HepG2 (cell line): ENCODE measurements around the gene ATXN2. TPM values are rescaled to one million over a fixed set of nuclear protein-coding genes. Genes with fewer than 3 reads are reported as not detected.

Experiments
- ARID2 ChIP-seq: sonication (generic); formaldehyde crosslinking; IDR thresholded peaks from 2 replicates; pipeline ENCODE4 v1.8.1; 2022; ENCODE audit warnings: mild to moderate bottlenecking, missing genetic modification reagents, borderline replicate concordance
- BCL6 ChIP-seq: IDR thresholded peaks from 2 replicates; pipeline ENCODE4 v1.6.1; 2016; ENCODE audit warnings: missing genetic modification reagents, missing compliant biosample characterization
- ELF3 ChIP-seq: IDR thresholded peaks from 2 replicates; pipeline ENCODE4 v1.6.1; 2016; ENCODE audit warnings: missing genetic modification reagents, missing compliant biosample characterization
- GTF3A ChIP-seq: sonication (generic); formaldehyde crosslinking; conservative IDR thresholded peaks from 2 replicates; pipeline ENCODE4 v1.4.0; 2020; ENCODE audit warnings: mild to moderate bottlenecking, missing genetic modification reagents
- HDAC1 ChIP-seq: sonication (generic); formaldehyde crosslinking; IDR thresholded peaks from 2 replicates; pipeline ENCODE4 v1.5.1; 2020; ENCODE audit warnings: mild to moderate bottlenecking, missing genetic modification reagents
- ISL2 ChIP-seq: sonication (generic); formaldehyde crosslinking; IDR thresholded peaks from 2 replicates; pipeline ENCODE4 v1.5.0; 2020; ENCODE audit warnings: missing genetic modification reagents
- MZF1 ChIP-seq: sonication (generic); formaldehyde crosslinking; IDR thresholded peaks from 2 replicates; pipeline ENCODE4 v1.8.1; 2023; ENCODE audit warnings: mild to moderate bottlenecking, missing genetic modification reagents, borderline replicate concordance
- NFE2L2 ChIP-seq: fragments of 150-350 bp; IDR thresholded peaks from 2 replicates; pipeline ENCODE4 v1.6.1; 2014; ENCODE audit warnings: low read length
- NFIC ChIP-seq: IDR thresholded peaks from 2 replicates; pipeline ENCODE4 v1.6.1; 2012; ENCODE audit warnings: mild to moderate bottlenecking, low read length, inconsistent platforms
- NFKBIZ ChIP-seq: IDR thresholded peaks from 2 replicates; pipeline ENCODE4 v1.6.1; 2018; ENCODE audit warnings: missing genetic modification reagents, missing compliant biosample characterization
- NFRKB ChIP-seq: fragments of 450-650 bp; IDR thresholded peaks from 2 replicates; pipeline ENCODE4 v1.6.1; 2017
- TBX2 ChIP-seq: sonication (generic); formaldehyde crosslinking; IDR thresholded peaks from 2 replicates; pipeline ENCODE4 v1.5.0; 2020; ENCODE audit warnings: missing genetic modification reagents, mild to moderate bottlenecking, borderline replicate concordance
- YEATS2 ChIP-seq: sonication (generic); formaldehyde crosslinking; IDR thresholded peaks from 2 replicates; pipeline ENCODE4 v1.4.0; 2020; ENCODE audit warnings: missing genetic modification reagents, borderline replicate concordance
- ZNF253 ChIP-seq: sonication (generic); formaldehyde crosslinking; IDR thresholded peaks from 2 replicates; pipeline ENCODE4 v1.8.0; 2022; ENCODE audit warnings: mild to moderate bottlenecking, missing genetic modification reagents, borderline replicate concordance
- ZNF331 ChIP-seq: sonication (generic); formaldehyde crosslinking; IDR thresholded peaks from 2 replicates; pipeline ENCODE4 v1.4.0; 2020; ENCODE audit warnings: missing genetic modification reagents
- ZNF607 ChIP-seq: sonication (generic); formaldehyde crosslinking; IDR thresholded peaks from 2 replicates; pipeline ENCODE4 v1.5.1; 2020; ENCODE audit warnings: missing genetic modification reagents, mild to moderate bottlenecking, borderline replicate concordance
- ZNF660 ChIP-seq: sonication (generic); formaldehyde crosslinking; IDR thresholded peaks from 2 replicates; pipeline ENCODE4 v1.5.1; 2020; ENCODE audit warnings: mild to moderate bottlenecking, low read depth, missing genetic modification reagents, borderline replicate concordance
- ZNF768 ChIP-seq: sonication (generic); formaldehyde crosslinking; IDR thresholded peaks from 2 replicates; pipeline ENCODE4 v1.4.0; 2020; ENCODE audit warnings: missing genetic modification reagents
- ZNF878 ChIP-seq: sonication (generic); formaldehyde crosslinking; IDR thresholded peaks from 2 replicates; pipeline ENCODE4 v1.8.1; 2023; ENCODE audit warnings: mild to moderate bottlenecking, missing genetic modification reagents, moderate library complexity
- ZZZ3 ChIP-seq: sonication (generic); formaldehyde crosslinking; IDR thresholded peaks from 2 replicates; pipeline ENCODE4 v1.4.0; 2020; ENCODE audit warnings: missing genetic modification reagents, mild to moderate bottlenecking, borderline replicate concordance
- polyA plus RNA-seq, 8 experiments: library from polyadenylated mRNA; depleted of rRNA in 3 of 8; stranded (reverse) in 7 of 8; unstranded in 1 of 8; fragments of >200 nt; fragmentation: Illumina TruSeq in 4 of 8; extraction: Trizol in 4 of 8; gene quantifications; 2 replicates each; pipeline versions ENCODE4 v1.2.1 to v1.2.3, GENCODE V29; 2011 to 2016; ENCODE audit warnings: low read depth in 4 of 8, missing spikeins in 1 of 8, mixed read lengths in 1 of 8; ENCODE audit not compliant: insufficient read depth in 1 of 8
- total RNA-seq, 5 experiments: library from RNA; depleted of rRNA; stranded (reverse); fragments of >200 nt; fragmentation: Illumina TruSeq; extraction: Trizol; gene quantifications; 2 replicates each; pipeline ENCODE4 v1.2.3, GENCODE V29; 2016; ENCODE audit warnings: low read depth in 1 of 5
- TF ChIP-seq, protein P1 (sequence below): sonication (generic); formaldehyde crosslinking; IDR thresholded peaks from 2 replicates; pipeline ENCODE4 v1.4.0; 2020; ENCODE audit warnings: mild to moderate bottlenecking, missing genetic modification reagents

The ATXN2 gene
- total and polyA plus RNA-seq, 2 of the 13 experiments (the other 11 are each of a cell fraction or from before 2014, with no cell fraction given): 18.1 to 27.1 TPM

DNA sequence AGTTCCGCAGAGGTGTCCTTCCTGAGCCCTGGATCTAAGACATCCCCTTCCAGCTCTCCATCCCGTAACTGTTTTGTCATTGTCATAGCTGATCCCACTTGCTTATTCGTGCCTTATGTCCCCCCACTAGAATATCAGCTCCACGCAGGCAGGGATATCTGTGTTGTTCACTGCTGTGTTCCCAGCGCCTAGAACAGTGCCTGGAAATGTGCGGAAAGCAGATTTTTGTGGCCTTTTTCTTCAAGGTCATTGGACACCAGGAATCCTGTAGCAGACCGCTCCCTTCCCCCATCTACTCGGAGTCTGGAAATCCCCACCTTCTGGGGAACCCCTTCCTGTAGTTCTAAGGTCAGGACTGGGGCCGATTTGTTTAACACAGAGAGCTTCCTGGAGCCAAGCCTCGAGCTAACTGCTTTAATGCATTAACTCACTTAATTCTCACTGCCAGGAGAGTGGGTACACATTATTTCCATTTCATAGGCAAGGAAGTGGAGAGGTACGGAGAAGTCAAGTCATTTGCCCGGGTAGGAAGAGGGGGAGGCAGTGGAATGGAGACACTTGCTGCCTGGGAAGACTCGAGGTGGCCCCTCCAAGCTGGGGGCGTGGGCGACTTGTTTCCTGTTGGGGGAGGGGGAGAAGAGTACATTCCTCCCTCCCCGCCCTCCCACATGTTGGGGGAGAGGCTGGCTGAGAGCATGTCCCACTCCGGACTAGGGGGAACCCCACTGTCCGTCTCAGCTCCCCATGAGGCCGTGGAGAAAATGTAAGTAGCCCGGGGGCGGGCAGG lies 194.6 kb downstream of the ATXN2 start (continued):
- TF ChIP-seq TBX2 (no peak; the same call in 1 of the 2 replicates), ZNF331 (CRISPR knock-in tag) (no peak), ZNF660 (no peak), ELF3 (CRISPR knock-in tag) (peak; percentile 35; the same call in 1 of the 2 replicates), ARID2 (CRISPR knock-in tag) (no peak), ZNF607 (CRISPR knock-in tag) (no peak), NFKBIZ (no peak), NFIC (no peak), ZNF768 (CRISPR knock-in tag) (no peak), MZF1 (CRISPR knock-in tag) (no peak), ISL2 (CRISPR knock-in tag) (no peak), YEATS2 (CRISPR knock-in tag) (peak; percentile 3; the same call in 1 of the 2 replicates), NFE2L2 (no peak), NFRKB (no peak), BCL6 (CRISPR knock-in tag) (peak; percentile 27; the same call in 1 of the 2 replicates), HDAC1 (CRISPR knock-in tag) (no peak), ZNF253 (CRISPR knock-in tag) (0 out of 2 replicates have a peak, but pooled peaks have one; percentile 52), GTF3A (no peak), ZZZ3 (CRISPR knock-in tag) (no peak), ZNF878 (no peak)
- TF ChIP-seq, protein P1, sequence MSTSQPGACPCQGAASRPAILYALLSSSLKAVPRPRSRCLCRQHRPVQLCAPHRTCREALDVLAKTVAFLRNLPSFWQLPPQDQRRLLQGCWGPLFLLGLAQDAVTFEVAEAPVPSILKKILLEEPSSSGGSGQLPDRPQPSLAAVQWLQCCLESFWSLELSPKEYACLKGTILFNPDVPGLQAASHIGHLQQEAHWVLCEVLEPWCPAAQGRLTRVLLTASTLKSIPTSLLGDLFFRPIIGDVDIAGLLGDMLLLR (CRISPR knock-in tag): 0 out of 2 replicates have a peak, but pooled peaks have one; percentile 34
